Esophagus squamous epithelium (tissue), 5 donors: Measurements from ENCODE around the gene RAB15. TPM values are rescaled to one million over a fixed set of nuclear protein-coding genes. Genes with fewer than 3 reads are reported as not detected.

Source experiments
- DNase-seq: peaks from one replicate; lab custom pipeline; 2025; lab: John Stamatoyannopoulos, UW
- H3K27ac ChIP-seq, 4 donors: fragments of 200-600 bp; sonication (generic); one replicate each; pipeline ENCODE4 v1.5.1; 2016 to 2019; ENCODE audit warnings: mild to moderate bottlenecking in 1 of 4
- H3K27me3 ChIP-seq, 4 donors: fragments of 200-600 bp; sonication (generic); 1 replicate in 3 of 4; 2 replicates in 1 of 4; pipeline versions ENCODE4 v1.5.1 to v1.6.0; 2017 to 2021; ENCODE audit warnings: antibody characterized with exemption in 1 of 4
- H3K36me3 ChIP-seq, 3 donors: fragments of 200-600 bp; sonication (generic); one replicate each; pipeline ENCODE4 v1.5.1; 2016 to 2019
- H3K4me1 ChIP-seq, 3 donors: fragments of 200-600 bp; sonication (generic); one replicate each; pipeline ENCODE4 v1.5.1; 2017 to 2019
- H3K4me3 ChIP-seq, 4 donors: fragments of 200-600 bp; sonication (generic); 1 replicate in 3 of 4; 2 replicates in 1 of 4; pipeline ENCODE4 v1.5.1; 2016 to 2019; ENCODE audit warnings: mild to moderate bottlenecking in 2 of 4, moderate library complexity in 1 of 4
- H3K9me3 ChIP-seq, 3 donors: fragments of 200-600 bp; sonication (generic); one replicate each; pipeline ENCODE4 v1.5.1; 2016 to 2019
- CTCF ChIP-seq, 6 experiments: fragments of 450-650 bp in 4 of 6; fragments of 200-600 bp in 2 of 6; sonication (generic) in 2 of 6; IDR thresholded peaks; one replicate each; pipeline ENCODE4 v1.5.1; 2016 to 2019; ENCODE audit warnings: antibody characterized with exemption in 6 of 6, mild to moderate bottlenecking in 4 of 6, moderate library complexity in 4 of 6
- POLR2A ChIP-seq, 4 donors: fragments of 450-650 bp; IDR thresholded peaks; one replicate each; pipeline ENCODE4 v1.6.1; 2017; ENCODE audit warnings: antibody characterized with exemption in 4 of 4, mild to moderate bottlenecking in 4 of 4, moderate library complexity in 3 of 4
- WGBS, 2 donors: methylation state at CpG; one replicate each; pipeline ENCODE4 v1.1.5; 2018; 5-methylcytosine and 5-hydroxymethylcytosine counted together
- intact Hi-C: fragments of 100-400 bp; cut with DNase I; formaldehyde crosslinking; loops from one replicate; pipeline ENCODE4 v1.15.0; 2022
- total RNA-seq, 4 donors: library from RNA; depleted of rRNA; stranded (reverse); fragments of >200 nt; gene quantifications; one replicate each; pipeline ENCODE4 v1.1.0, GENCODE V29; 2016
- donor health status: DM: yes; HTN: yes; CAD: no.

RAB15 gene
- total RNA-seq, 4 donors from 2014 or later, result 2.5 to 7.0 (median 5.2) TPM

GRCh38 chr14:64950889-64951288 is 21.2 kb downstream of the RAB15 start:
- H3K27ac ChIP-seq, result no peak overlapping the region
- peaks cover 0 to under 1% (median 0%) of the 10 kb centered on the region in 3 donors for H3K4me1 ChIP-seq
- H3K36me3 ChIP-seq, result peaks cover 0 to 58% (median 0%) of the 10 kb centered on the region in 3 donors
- TF ChIP-seq CTCF (IDR thresholded peaks at IDR 0.05) (no peak), POLR2A (IDR thresholded peaks at IDR 0.05) (no peak)
- no peaks in the 10 kb centered on the region for H3K9me3 ChIP-seq
- no peaks in the 10 kb centered on the region for H3K27me3 ChIP-seq
- no peak for DNase-seq
- WGBS, 2 donors, result 93 to 100% methylated on average over 7 to 8 of the region's 8 CpGs
- intact Hi-C loops, result no loop called here
- no peak overlapping the region for H3K4me3 ChIP-seq

GRCh38 chr14:64948612-64949210 is 23.4 kb downstream of the RAB15 start:
- DNase-seq, result no peak
- H3K4me3 ChIP-seq, result no peak overlapping the region
- H3K4me1 ChIP-seq, result peaks cover 3 to 7% (median 6%) of the 10 kb centered on the region in 3 donors
- H3K27ac ChIP-seq, result no peak overlapping the region
- TF ChIP-seq CTCF (IDR thresholded peaks at IDR 0.05) (no peak), POLR2A (IDR thresholded peaks at IDR 0.05) (no peak)
- intact Hi-C loops, result no loop called here
- 91 to 100% methylated on average over 2 to 7 of the region's 8 CpGs for WGBS, 2 donors
- H3K36me3 ChIP-seq, result peaks cover 0 to 65% (median 0%) of the 10 kb centered on the region in 3 donors
- no peaks in the 10 kb centered on the region for H3K9me3 ChIP-seq
- no peaks in the 10 kb centered on the region for H3K27me3 ChIP-seq

GRCh38 chr14:64947710-64948611 is 24.2 kb downstream of the RAB15 start:
- WGBS, 2 donors, result 84 to 85% methylated on average over 17 to 20 of the region's 28 CpGs
- no peak for DNase-seq
- TF ChIP-seq POLR2A (IDR thresholded peaks at IDR 0.05), result no peak
- Histone ChIP-seq H3K4me1 (peaks cover 9 to 14% (median 13%) of the 10 kb centered on the region in 3 donors), H3K4me3 (no peak overlapping the region), H3K27me3 (no peaks in the 10 kb centered on the region), H3K9me3 (no peaks in the 10 kb centered on the region), H3K36me3 (peaks cover 0 to 60% (median 0%) of the 10 kb centered on the region in 3 donors), H3K27ac (no peak overlapping the region)
- intact Hi-C loops, result no loop called here

GRCh38 chr14:64946310-64947045 is 25.7 kb downstream of the RAB15 start:
- no peak for TF ChIP-seq POLR2A (IDR thresholded peaks at IDR 0.05)
- no peak for TF ChIP-seq CTCF (IDR thresholded peaks at IDR 0.05)
- Histone ChIP-seq H3K27ac (no peak overlapping the region), H3K4me3 (no peak overlapping the region), H3K27me3 (no peaks in the 10 kb centered on the region), H3K36me3 (peaks cover 0 to 54% (median 0%) of the 10 kb centered on the region in 3 donors), H3K9me3 (no peaks in the 10 kb centered on the region), H3K4me1 (peaks cover 9 to 29% (median 14%) of the 10 kb centered on the region in 3 donors)
- DNase-seq, result no peak
- intact Hi-C loops, result no loop called here
- 73 to 86% methylated on average over 4 to 6 of the region's 6 CpGs for whole genome bisulfite sequencing, 2 donors

- Histone ChIP-seq H3K4me3 (no peak overlapping the region), H3K36me3 (peaks cover 0 to 54% (median 0%) of the 10 kb centered on the region in 3 donors), H3K9me3 (no peaks in the 10 kb centered on the region), H3K27me3 (no peaks in the 10 kb centered on the region), H3K4me1 (peaks cover 13 to 38% (median 14%) of the 10 kb centered on the region in 3 donors), H3K27ac (no peak overlapping the region)
- 90 to 92% methylated on average over 10 to 12 of the region's 12 CpGs for WGBS, 2 donors
- no peak for DNase-seq
- TF ChIP-seq POLR2A (IDR thresholded peaks at IDR 0.05) (no peak), CTCF (IDR thresholded peaks at IDR 0.05) (no peak)
- intact Hi-C loops, result no loop called here
Measured at GRCh38 chr14:64945431-64946178, 26.5 kb downstream of the RAB15 start.
